Subcutaneous adipose tissue (tissue), 4 donors: ENCODE measurements around the gene SMG6. TPM values are rescaled to one million over a fixed set of nuclear protein-coding genes. Genes with fewer than 3 reads are reported as not detected.

ENCODE experiments used
- CTCF ChIP-seq: fragments of 450-650 bp; IDR thresholded peaks from one replicate; pipeline ENCODE4 v1.5.1; 2016; ENCODE audit warnings: low read depth, mild to moderate bottlenecking, control low read depth, antibody characterized with exemption, moderate library complexity
- small RNA-seq: library from RNA; depleted of rRNA; stranded (forward); fragments of <200 nt; gene quantifications from one replicate; pipeline ENCODE3, GENCODE V24; 2016
- total RNA-seq, 4 donors: library from RNA; depleted of rRNA; stranded (reverse); fragments of >200 nt; gene quantifications; one replicate each; pipeline ENCODE4 v1.1.0, GENCODE V29; 2016

The SMG6 gene
- total RNA-seq, 4 donors from 2014 or later, result 14.5 to 50.7 (median 19.4) TPM

DNA sequence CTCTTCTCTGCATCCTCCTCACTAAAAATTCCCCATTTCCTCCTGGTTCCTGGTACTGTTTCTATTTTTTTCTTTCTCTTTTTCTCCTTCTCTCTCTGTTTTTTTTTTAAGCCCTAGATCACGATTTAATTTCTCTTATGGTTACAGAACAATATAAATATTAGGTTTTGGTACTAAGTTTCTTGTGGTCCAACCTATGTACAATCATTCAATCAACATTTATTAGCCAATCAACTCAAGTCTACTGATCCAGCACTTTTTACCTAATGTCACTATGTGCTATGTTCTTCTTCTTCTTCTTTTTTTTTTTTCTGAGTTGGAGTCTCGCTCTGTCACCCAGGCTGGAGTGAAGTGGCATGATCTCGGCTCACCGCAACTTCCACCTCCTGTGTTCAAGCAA, 291.1 kb downstream of the SMG6 start:
- no peak for TF ChIP-seq CTCF

- TF ChIP-seq CTCF, result no peak
These were observed 291.9 kb downstream of the SMG6 start for GRCh38 chr17:2011411-2012371.

Small RNA genes within 50 kb of the gene (small RNA-seq; reads per million reads assigned to genes)
- gene AC090617.6 (not detected), gene AC090617.7 (not detected), gene AC090617.8 (not detected), gene AC090617.9 (not detected), gene MIR132 (31.3 reads per million, percentile 95 among the genes with 10 or more reads in this experiment), gene MIR212 (10.0 reads per million, percentile 89 among the genes with 10 or more reads in this experiment), gene OVCA2 (not detected), gene RN7SL624P (not detected), gene SNORD91A (1,338 reads per million, percentile 99 among the genes with 10 or more reads in this experiment), gene SNORD91B (500 reads per million, percentile 99 among the genes with 10 or more reads in this experiment)

Other genes with a start within 250 kb of the SMG6 start
- 10 to 100 TPM in 2 of 4 donors, 1 to 10 TPM in 2; 3.6 to 26.8 (median 10.0) TPM for gene HIC1, start 248.7 kb downstream of the SMG6 start, total RNA-seq
- 10 to 100 TPM in 2 of 4 donors, 1 to 10 TPM in 2; 2.8 to 24.5 (median 12.5) TPM for gene SRR, start 165 bp upstream of the SMG6 start, total RNA-seq
- gene TSR1, start 32.7 kb upstream of the SMG6 start, total RNA-seq, result 10 to 100 TPM; 21.9 to 36.0 (median 33.0) TPM
- gene SGSM2, start 33.7 kb upstream of the SMG6 start, total RNA-seq, result 10 to 100 TPM; 14.8 to 65.6 (median 30.5) TPM
- 10 to 100 TPM in 2 of 4 donors, 1 to 10 TPM in 2; 7.0 to 10.8 (median 9.8) TPM for gene MNT, start 97.3 kb upstream of the SMG6 start, total RNA-seq
- gene METTL16, start 208.1 kb upstream of the SMG6 start, total RNA-seq, result 10 to 100 TPM; 12.6 to 80.5 (median 25.3) TPM